ENCODE results near the gene IL1RN. TPM values are rescaled to one million over a fixed set of nuclear protein-coding genes. Genes with fewer than 3 reads are reported as not detected.

The IL1RN gene
- total and polyA plus RNA-seq, 2 of the 8 experiments (the other 6 are each of a cell fraction or from before 2014, with no cell fraction given), result not detected

GRCh38 chr2:113133704-113134598 lies 6.6 kb downstream of the IL1RN start (continued):
- no peak for TF ChIP-seq MAX (IDR thresholded peaks at IDR 0.05)
- no peak for TF ChIP-seq TCF12 (IDR thresholded peaks at IDR 0.05; ENCODE audit: low read depth, low read length)
- no peak for TF ChIP-seq EZH2 (IDR thresholded peaks at IDR 0.05; ENCODE audit: low read depth, low read length, severe bottlenecking)
- TF ChIP-seq, protein P1, sequence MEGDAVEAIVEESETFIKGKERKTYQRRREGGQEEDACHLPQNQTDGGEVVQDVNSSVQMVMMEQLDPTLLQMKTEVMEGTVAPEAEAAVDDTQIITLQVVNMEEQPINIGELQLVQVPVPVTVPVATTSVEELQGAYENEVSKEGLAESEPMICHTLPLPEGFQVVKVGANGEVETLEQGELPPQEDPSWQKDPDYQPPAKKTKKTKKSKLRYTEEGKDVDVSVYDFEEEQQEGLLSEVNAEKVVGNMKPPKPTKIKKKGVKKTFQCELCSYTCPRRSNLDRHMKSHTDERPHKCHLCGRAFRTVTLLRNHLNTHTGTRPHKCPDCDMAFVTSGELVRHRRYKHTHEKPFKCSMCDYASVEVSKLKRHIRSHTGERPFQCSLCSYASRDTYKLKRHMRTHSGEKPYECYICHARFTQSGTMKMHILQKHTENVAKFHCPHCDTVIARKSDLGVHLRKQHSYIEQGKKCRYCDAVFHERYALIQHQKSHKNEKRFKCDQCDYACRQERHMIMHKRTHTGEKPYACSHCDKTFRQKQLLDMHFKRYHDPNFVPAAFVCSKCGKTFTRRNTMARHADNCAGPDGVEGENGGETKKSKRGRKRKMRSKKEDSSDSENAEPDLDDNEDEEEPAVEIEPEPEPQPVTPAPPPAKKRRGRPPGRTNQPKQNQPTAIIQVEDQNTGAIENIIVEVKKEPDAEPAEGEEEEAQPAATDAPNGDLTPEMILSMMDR (IDR thresholded peaks at IDR 0.05; ENCODE audit: control extremely low read depth in 1 of 3, insufficient read depth in 1 of 3, low read depth in 1 of 3, low read length in 3 of 3), result no peak
- TF ChIP-seq TAF1 (IDR thresholded peaks at IDR 0.05; ENCODE audit: low read depth, low read length), result no peak

Data from H1 (cell line).